ENCODE results near the gene RUNX1.

The RUNX1 gene

DNA sequence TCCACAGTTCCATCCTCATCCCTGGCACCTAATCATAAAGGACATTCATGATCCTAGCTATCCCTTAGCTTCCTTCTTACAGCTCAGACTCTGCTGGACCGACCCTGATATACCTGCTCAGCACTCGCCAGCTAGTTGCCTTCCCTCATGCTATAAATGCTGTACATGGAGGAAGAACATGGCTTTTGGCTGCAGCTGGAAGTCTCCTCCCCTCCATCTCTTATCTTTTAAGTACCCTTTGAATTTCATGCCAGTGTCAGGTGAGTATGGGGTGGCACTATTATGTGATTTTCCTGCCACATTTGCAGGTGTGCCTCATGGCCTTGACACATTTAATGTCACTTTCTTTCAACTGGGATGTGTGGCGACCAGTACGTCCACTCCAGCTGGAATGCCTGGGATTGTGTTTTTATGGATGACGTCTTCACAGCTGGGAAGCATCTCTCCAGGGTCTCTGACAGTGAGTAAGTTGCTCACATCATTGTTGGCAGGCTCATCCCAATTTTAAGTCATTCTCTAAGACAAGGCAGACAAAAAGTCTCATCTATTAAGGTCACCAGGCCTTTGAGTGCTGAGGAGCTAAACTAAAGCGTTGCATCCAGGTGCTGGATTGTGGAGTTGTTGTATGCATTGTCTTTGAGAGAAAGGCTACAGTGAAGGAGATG is 43.4 kb downstream of the RUNX1 start:
- no peak overlapping the region for H3K4me3 ChIP-seq (replicated peaks; ENCODE audit: low read depth, low read length)
- no peaks in the 10 kb centered on the region for H3K36me3 ChIP-seq (ENCODE audit: control insufficient read depth, insufficient read depth, low read length)
- no peaks in the 10 kb centered on the region for H3K27me3 ChIP-seq (replicated peaks; ENCODE audit: control insufficient read depth, insufficient read depth, low read length)
- TF ChIP-seq, protein P1, sequence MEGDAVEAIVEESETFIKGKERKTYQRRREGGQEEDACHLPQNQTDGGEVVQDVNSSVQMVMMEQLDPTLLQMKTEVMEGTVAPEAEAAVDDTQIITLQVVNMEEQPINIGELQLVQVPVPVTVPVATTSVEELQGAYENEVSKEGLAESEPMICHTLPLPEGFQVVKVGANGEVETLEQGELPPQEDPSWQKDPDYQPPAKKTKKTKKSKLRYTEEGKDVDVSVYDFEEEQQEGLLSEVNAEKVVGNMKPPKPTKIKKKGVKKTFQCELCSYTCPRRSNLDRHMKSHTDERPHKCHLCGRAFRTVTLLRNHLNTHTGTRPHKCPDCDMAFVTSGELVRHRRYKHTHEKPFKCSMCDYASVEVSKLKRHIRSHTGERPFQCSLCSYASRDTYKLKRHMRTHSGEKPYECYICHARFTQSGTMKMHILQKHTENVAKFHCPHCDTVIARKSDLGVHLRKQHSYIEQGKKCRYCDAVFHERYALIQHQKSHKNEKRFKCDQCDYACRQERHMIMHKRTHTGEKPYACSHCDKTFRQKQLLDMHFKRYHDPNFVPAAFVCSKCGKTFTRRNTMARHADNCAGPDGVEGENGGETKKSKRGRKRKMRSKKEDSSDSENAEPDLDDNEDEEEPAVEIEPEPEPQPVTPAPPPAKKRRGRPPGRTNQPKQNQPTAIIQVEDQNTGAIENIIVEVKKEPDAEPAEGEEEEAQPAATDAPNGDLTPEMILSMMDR (IDR thresholded peaks at IDR 0.05; ENCODE audit: insufficient read depth, low read length, poor library complexity, severe bottlenecking): no peak
- no peak for DNase-seq (ENCODE audit: extremely low read depth, insufficient read length)

DNA sequence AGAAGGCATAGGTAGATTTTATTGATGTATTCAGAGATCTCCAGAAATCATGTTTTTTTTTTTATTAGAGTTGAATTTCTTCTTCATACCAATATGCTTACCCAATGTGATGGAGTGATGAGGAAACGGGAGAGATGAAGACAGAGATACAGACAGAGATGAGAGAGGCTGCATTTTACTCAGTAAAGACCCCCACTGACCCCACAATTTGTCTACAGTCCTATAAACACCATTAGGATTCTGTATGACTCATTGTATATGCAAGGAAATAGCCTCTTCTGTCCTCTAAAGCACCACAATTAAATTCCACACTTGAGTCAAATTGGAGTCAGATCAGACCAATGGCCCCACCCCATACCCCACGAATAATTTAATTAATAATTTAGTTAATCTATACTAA is 44.0 kb downstream of the RUNX1 start:
- Histone ChIP-seq H3K4me3 (replicated peaks; ENCODE audit: low read depth, low read length) (no peak overlapping the region), H3K27me3 (replicated peaks; ENCODE audit: control insufficient read depth, insufficient read depth, low read length) (no peaks in the 10 kb centered on the region), H3K36me3 (ENCODE audit: control insufficient read depth, insufficient read depth, low read length) (no peaks in the 10 kb centered on the region)
- TF ChIP-seq, protein P1 (IDR thresholded peaks at IDR 0.05; ENCODE audit: insufficient read depth, low read length, poor library complexity, severe bottlenecking): no peak
- no peak for DNase-seq (ENCODE audit: extremely low read depth, insufficient read length)

DNA sequence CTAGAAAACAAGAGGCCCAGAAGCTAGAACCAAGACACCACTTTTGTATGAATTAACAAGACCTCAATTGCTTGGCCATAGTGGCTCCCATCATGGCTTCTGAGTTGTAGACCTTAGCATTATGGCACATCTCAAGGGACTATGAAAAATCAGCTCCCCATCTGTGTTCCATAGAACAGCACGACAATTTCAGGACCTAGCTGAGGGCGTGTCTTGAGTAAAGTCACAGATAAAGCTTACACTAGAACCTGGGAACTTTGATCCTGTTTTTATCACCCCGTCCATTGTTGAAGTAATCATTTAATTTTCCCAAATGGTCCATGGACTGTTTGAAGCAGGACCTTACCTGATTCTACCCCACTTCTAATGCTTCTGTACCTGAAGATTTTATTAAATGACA is 44.8 kb downstream of the RUNX1 start:
- TF ChIP-seq, protein P1 (IDR thresholded peaks at IDR 0.05; ENCODE audit: insufficient read depth, low read length, poor library complexity, severe bottlenecking): no peak
- no peak overlapping the region for H3K4me3 ChIP-seq (replicated peaks; ENCODE audit: low read depth, low read length)
- DNase-seq (ENCODE audit: extremely low read depth, insufficient read length): no peak
- no peaks in the 10 kb centered on the region for H3K36me3 ChIP-seq (ENCODE audit: control insufficient read depth, insufficient read depth, low read length)
- no peaks in the 10 kb centered on the region for H3K27me3 ChIP-seq (replicated peaks; ENCODE audit: control insufficient read depth, insufficient read depth, low read length)

DNA sequence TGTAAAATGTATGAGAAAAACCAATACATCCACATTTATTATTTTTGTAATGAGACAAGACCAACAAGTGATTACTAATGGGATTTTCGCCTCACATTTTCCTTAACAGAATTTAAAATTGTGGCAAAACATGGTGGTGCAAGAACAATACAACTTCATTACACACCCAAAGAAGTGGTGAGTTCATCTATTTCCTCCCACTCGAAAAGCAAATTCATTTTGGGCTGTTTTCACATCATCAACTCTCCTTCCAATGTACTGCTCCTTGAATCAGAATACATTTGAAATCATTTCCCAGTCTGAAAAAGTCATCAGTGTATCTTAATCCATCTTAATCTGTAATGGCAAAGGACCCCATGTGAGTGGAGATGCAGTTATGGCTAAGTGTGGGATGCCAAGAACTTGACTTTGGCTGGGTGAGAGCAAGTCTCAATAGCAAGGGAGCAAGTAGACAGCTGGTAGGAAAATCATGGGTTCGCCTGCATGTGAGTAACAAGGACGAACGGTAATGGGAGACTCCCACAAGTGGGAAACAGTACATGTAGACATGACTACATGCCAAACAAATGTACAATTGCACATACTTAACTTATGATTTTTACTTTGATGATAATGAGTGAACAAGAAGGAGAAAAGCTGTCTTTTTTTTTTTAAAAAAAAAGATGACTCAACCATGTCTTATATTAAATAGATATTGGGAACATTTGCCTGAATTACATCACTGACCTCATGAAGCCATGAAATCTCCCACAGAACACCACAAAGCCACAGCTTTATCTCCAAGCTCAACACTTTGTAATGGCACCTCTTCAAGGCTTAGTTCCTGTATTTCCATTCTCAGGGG is 46.0 kb downstream of the RUNX1 start:
- Histone ChIP-seq H3K36me3 (ENCODE audit: control insufficient read depth, insufficient read depth, low read length) (no peaks in the 10 kb centered on the region), H3K4me3 (replicated peaks; ENCODE audit: low read depth, low read length) (no peak overlapping the region), H3K27me3 (replicated peaks; ENCODE audit: control insufficient read depth, insufficient read depth, low read length) (no peaks in the 10 kb centered on the region)
- TF ChIP-seq, protein P1 (IDR thresholded peaks at IDR 0.05; ENCODE audit: insufficient read depth, low read length, poor library complexity, severe bottlenecking): no peak
- no peak for DNase-seq (ENCODE audit: extremely low read depth, insufficient read length)

DNA sequence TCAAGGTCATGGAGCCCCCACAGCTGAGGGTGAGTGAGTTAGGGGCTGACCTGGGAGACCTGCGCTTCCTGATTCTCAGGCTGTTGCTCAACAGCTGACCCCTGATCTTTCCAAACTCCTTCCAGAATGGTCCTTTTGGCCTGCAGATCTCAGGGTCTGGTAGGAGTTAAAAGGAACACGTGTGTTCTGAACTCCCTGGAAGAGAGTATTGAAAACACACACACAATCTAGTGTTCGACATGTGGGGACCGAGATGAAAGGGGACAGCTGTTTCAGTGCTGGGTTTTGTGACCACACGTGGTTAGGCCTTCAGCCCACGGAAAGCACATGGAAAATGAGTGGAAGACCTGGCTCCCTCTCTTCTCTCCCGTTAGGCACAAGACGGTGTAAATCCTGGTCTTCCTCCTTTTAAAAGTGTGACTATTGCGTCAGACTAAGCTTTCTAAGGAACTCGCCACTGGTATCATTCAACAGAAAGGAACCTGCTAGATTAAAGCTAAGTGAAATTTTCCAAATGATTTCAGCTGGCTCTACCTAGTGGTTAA is 49.6 kb downstream of the RUNX1 start:
- Histone ChIP-seq H3K36me3 (ENCODE audit: control insufficient read depth, insufficient read depth, low read length) (no peaks in the 10 kb centered on the region), H3K27me3 (replicated peaks; ENCODE audit: control insufficient read depth, insufficient read depth, low read length) (no peaks in the 10 kb centered on the region), H3K4me3 (replicated peaks; ENCODE audit: low read depth, low read length) (no peak overlapping the region)
- TF ChIP-seq, protein P1 (IDR thresholded peaks at IDR 0.05; ENCODE audit: insufficient read depth, low read length, poor library complexity, severe bottlenecking): no peak
- DNase-seq (ENCODE audit: extremely low read depth, insufficient read length): no peak
